H9 (cell line): ENCODE measurements around the gene TRIB2. TPM values are rescaled to one million over a fixed set of nuclear protein-coding genes. Genes with fewer than 3 reads are reported as not detected.

Experiments
- DNase-seq: peaks from one replicate; pipeline ENCODE4 v3.0.0-alpha.2; 2017
- H2AFZ ChIP-seq: one replicate; pipeline ENCODE4 v1.6.1; 2013; ENCODE audit warnings: mild to moderate bottlenecking, low read length, control low read depth, moderate library complexity
- H2AK5ac ChIP-seq: 2 replicates; pipeline ENCODE4 v1.6.1; 2013; ENCODE audit warnings: low read length, control low read depth, mixed read lengths; ENCODE audit not compliant: insufficient read length
- H2BK120ac ChIP-seq: one replicate; pipeline ENCODE4 v1.6.1; 2013; ENCODE audit warnings: low read depth, mild to moderate bottlenecking, low read length, control low read depth, inconsistent platforms; ENCODE audit not compliant: poor library complexity, severe bottlenecking
- H2BK12ac ChIP-seq: 2 replicates; pipeline ENCODE4 v1.6.1; 2013; ENCODE audit warnings: low read length, control low read depth, mixed read lengths, low read depth; ENCODE audit not compliant: insufficient read length
- H2BK15ac ChIP-seq: 2 replicates; pipeline ENCODE4 v1.6.1; 2013; ENCODE audit warnings: low read depth, low read length, control low read depth
- H2BK20ac ChIP-seq: one replicate; pipeline ENCODE4 v1.6.1; 2013; ENCODE audit warnings: low read depth, mild to moderate bottlenecking, low read length, control low read depth, inconsistent platforms; ENCODE audit not compliant: poor library complexity, severe bottlenecking
- H2BK5ac ChIP-seq: 2 replicates; pipeline ENCODE4 v1.6.1; 2013; ENCODE audit warnings: low read length, control low read depth, mixed read lengths; ENCODE audit not compliant: insufficient read length
- H3K14ac ChIP-seq: 2 replicates; pipeline ENCODE4 v1.6.1; 2013; ENCODE audit warnings: low read length, control low read depth; ENCODE audit not compliant: insufficient read depth
- H3K18ac ChIP-seq: 2 replicates; pipeline ENCODE4 v1.6.1; 2013; ENCODE audit warnings: low read depth, mild to moderate bottlenecking, mixed read lengths, low read length, control low read depth; ENCODE audit not compliant: insufficient read length
- H3K23ac ChIP-seq: 2 replicates; pipeline ENCODE4 v1.6.1; 2013; ENCODE audit warnings: low read length, control low read depth, mixed read lengths, low read depth; ENCODE audit not compliant: insufficient read length
- H3K23me2 ChIP-seq: 2 replicates; pipeline ENCODE4 v1.6.1; 2013; ENCODE audit warnings: low read depth, mild to moderate bottlenecking, mixed read lengths, low read length, control low read depth; ENCODE audit not compliant: insufficient read length, poor library complexity, severe bottlenecking
- H3K27ac ChIP-seq: 2 replicates; pipeline ENCODE4 v1.5.1; 2013; ENCODE audit warnings: low read length, control low read depth, mixed read lengths, low read depth; ENCODE audit not compliant: insufficient read length
- H3K27me3 ChIP-seq: 2 replicates; pipeline ENCODE4 v1.6.1; 2013; ENCODE audit warnings: low read length, control low read depth, inconsistent platforms; ENCODE audit not compliant: insufficient read depth
- H3K4ac ChIP-seq: 2 replicates; pipeline ENCODE4 v1.6.1; 2013; ENCODE audit warnings: low read depth, mild to moderate bottlenecking, control low read depth, inconsistent platforms, low read length, moderate library complexity
- H3K4me1 ChIP-seq: 2 replicates; pipeline ENCODE4 v1.6.1; 2013; ENCODE audit warnings: low read length, control low read depth, inconsistent platforms; ENCODE audit not compliant: insufficient read depth
- H3K4me2 ChIP-seq: 2 replicates; pipeline ENCODE4 v1.6.1; 2013; ENCODE audit warnings: low read length, control low read depth, mixed read lengths; ENCODE audit not compliant: insufficient read length, insufficient read depth
- H3K56ac ChIP-seq: 2 replicates; pipeline ENCODE4 v1.6.1; 2013; ENCODE audit warnings: low read depth, mild to moderate bottlenecking, mixed read lengths, low read length, control low read depth; ENCODE audit not compliant: insufficient read length
- H3K79me1 ChIP-seq: 2 replicates; pipeline ENCODE4 v1.6.1; 2013; ENCODE audit warnings: low read depth, mild to moderate bottlenecking, moderate library complexity, low read length, control low read depth, inconsistent platforms; ENCODE audit not compliant: insufficient read depth, poor library complexity, severe bottlenecking
- H3K79me2 ChIP-seq: 2 replicates; pipeline ENCODE4 v1.6.1; 2013; ENCODE audit warnings: low read length, control low read depth, inconsistent platforms; ENCODE audit not compliant: insufficient read depth
- H3K9ac ChIP-seq: 2 replicates; pipeline ENCODE4 v1.6.1; 2013; ENCODE audit warnings: low read length, control low read depth, mixed read lengths; ENCODE audit not compliant: insufficient read length; ENCODE audit errors: extremely low read depth
- H3K9me3 ChIP-seq: one replicate; pipeline ENCODE4 v1.6.1; 2013; ENCODE audit warnings: low read depth, low read length, inconsistent platforms; ENCODE audit not compliant: control insufficient read depth
- H3T11ph ChIP-seq: one replicate; pipeline ENCODE4 v1.6.1; 2013; ENCODE audit warnings: mild to moderate bottlenecking, low read length, control low read depth, inconsistent platforms
- H4K20me1 ChIP-seq: one replicate; pipeline ENCODE4 v1.6.1; 2013; ENCODE audit not compliant: control insufficient read depth, insufficient read length, insufficient read depth
- H4K5ac ChIP-seq: 2 replicates; pipeline ENCODE4 v1.6.1; 2013; ENCODE audit warnings: low read depth, mild to moderate bottlenecking, mixed read lengths, low read length, control low read depth; ENCODE audit not compliant: insufficient read length
- H4K8ac ChIP-seq: replicated peaks from 2 replicates; pipeline ENCODE4 v1.6.1; 2013; ENCODE audit warnings: low read length, control low read depth, mixed read lengths, low read depth; ENCODE audit not compliant: insufficient read length
- H4K91ac ChIP-seq: 2 replicates; pipeline ENCODE4 v1.6.1; 2013; ENCODE audit warnings: low read depth, mild to moderate bottlenecking, moderate library complexity, mixed read lengths, low read length, control low read depth; ENCODE audit not compliant: insufficient read length
- H3K27ac Mint-ChIP-seq, 3 experiments: 2 replicates in 2 of 3; 3 replicates in 1 of 3; pipeline ENCODE4 v1.8.0; 2020 to 2021; ENCODE audit warnings: mixed read lengths in 3 of 3, mild to moderate bottlenecking in 1 of 3, moderate library complexity in 1 of 3
- H3K27me3 Mint-ChIP-seq: 2 replicates; pipeline ENCODE4 v1.8.0; 2021; ENCODE audit warnings: low read depth, mild to moderate bottlenecking, moderate library complexity, mixed read lengths
- H3K36me3 Mint-ChIP-seq, 3 experiments: 2 replicates in 2 of 3; 3 replicates in 1 of 3; pipeline ENCODE4 v1.8.0; 2020 to 2021; ENCODE audit warnings: low read depth in 3 of 3, mixed read lengths in 3 of 3; ENCODE audit not compliant: insufficient read depth in 1 of 3
- H3K4me1 Mint-ChIP-seq, 2 experiments: 2 replicates each; pipeline ENCODE4 v1.8.0; 2020; ENCODE audit warnings: mixed read lengths in 2 of 2
- H3K4me3 Mint-ChIP-seq, 2 experiments: 2 replicates in 1 of 2; 3 replicates in 1 of 2; pipeline ENCODE4 v1.8.0; 2020 to 2021; ENCODE audit warnings: mild to moderate bottlenecking in 2 of 2, mixed read lengths in 2 of 2, moderate library complexity in 1 of 2
- H3K9me3 Mint-ChIP-seq, 2 experiments: 2 replicates in 1 of 2; 3 replicates in 1 of 2; pipeline ENCODE4 v1.8.0; 2020; ENCODE audit warnings: mild to moderate bottlenecking in 2 of 2, mixed read lengths in 2 of 2, moderate library complexity in 1 of 2
- CTCF ChIP-seq: fragments of 200-600 bp; sonication (generic); conservative IDR thresholded peaks from 3 replicates; pipeline ENCODE4 v1.8.0; 2021; ENCODE audit warnings: antibody characterized with exemption, mild to moderate bottlenecking
- WGBS: extraction: QIAGEN DNeasy Blood & Tissue Kit; methylation state at CpG from one replicate; pipeline ENCODE4 v1.1.7; 2013; ENCODE audit warnings: missing lambda C conversion rate, low lambda C conversion rate, mixed read lengths; ENCODE audit not compliant: insufficient read length; ENCODE audit errors: extremely low coverage; 5-methylcytosine and 5-hydroxymethylcytosine counted together
- total RNA-seq: library from RNA; stranded (reverse); gene quantifications from 2 replicates; pipeline ENCODE4 v1.2.1, GENCODE V29; 2021

Gene TRIB2
- total RNA-seq, 1 experiment from 2014 or later: 41.9 TPM

- H3K18ac ChIP-seq: no peak overlapping the region
- H3K79me2 ChIP-seq: peaks cover 47% of the 10 kb centered on the region; the same call in 1 of the 2 replicates
- no peaks in the 10 kb centered on the region for H3K9me3 ChIP-seq
- no peak overlapping the region for H4K91ac ChIP-seq
- no peaks in the 10 kb centered on the region for H3K27me3 ChIP-seq
- no peak overlapping the region for H2AK5ac ChIP-seq
- peaks cover 52 to 79% (median 60%) of the 10 kb centered on the region in 3 experiments for H3K36me3 Mint-ChIP-seq
- no peak overlapping the region for H3K23ac ChIP-seq
- H3K27ac Mint-ChIP-seq: 0 out of 7 replicates have a peak overlapping the region, but pooled peaks of 1 of the 3 experiments have one; percentile 4
- H4K5ac ChIP-seq: no peak overlapping the region
- no peaks in the 10 kb centered on the region for H3K27me3 Mint-ChIP-seq
- H2BK15ac ChIP-seq: no peak overlapping the region
- H3K9me3 Mint-ChIP-seq: no peaks in the 10 kb centered on the region
- WGBS: no CpG with 5 or more reads among the region's 12 CpGs
- H2AFZ ChIP-seq: no peak overlapping the region
- H3K4me1 ChIP-seq: peaks cover 2% of the 10 kb centered on the region; the same call in 1 of the 2 replicates
- no peak overlapping the region for H3T11ph ChIP-seq
- H3K23me2 ChIP-seq: no peaks in the 10 kb centered on the region
- no peak overlapping the region for H3K4ac ChIP-seq
- H3K4me1 Mint-ChIP-seq: peaks cover 22 to 31% of the 10 kb centered on the region in 2 experiments
- peaks cover 14% of the 10 kb centered on the region for H3K79me1 ChIP-seq
- no peak for TF ChIP-seq CTCF
- no peak overlapping the region for H3K4me3 Mint-ChIP-seq
- H3K4me2 ChIP-seq: no peak overlapping the region
- H3K27ac ChIP-seq: no peak overlapping the region
- no peak overlapping the region for H2BK5ac ChIP-seq
- no peaks in the 10 kb centered on the region for H4K20me1 ChIP-seq
- no peak overlapping the region for H3K56ac ChIP-seq
- no peak for DNase-seq
- H4K8ac ChIP-seq: no peak overlapping the region
- no peak overlapping the region for H2BK12ac ChIP-seq
- H2BK20ac ChIP-seq: no peak overlapping the region
- H2BK120ac ChIP-seq: no peak overlapping the region
- no peak overlapping the region for H3K14ac ChIP-seq
- no peak overlapping the region for H3K9ac ChIP-seq
Measured at GRCh38 chr2:12725233-12726187, 8.8 kb downstream of the TRIB2 start.
